Activated T-cell treated with anti-CD3 and anti-CD28 coated beads, Interleukin-2, amount 50 U/mL, for 1 hour (primary cell): ENCODE results near the gene PRR29.
A peak's percentile ranks its signal among the peaks of the same experiment; 100 is the strongest.

ENCODE experiments used
- DNase-seq: peaks from one replicate; pipeline ENCODE4 v3.0.0-alpha.2; 2020

The PRR29 gene

DNA sequence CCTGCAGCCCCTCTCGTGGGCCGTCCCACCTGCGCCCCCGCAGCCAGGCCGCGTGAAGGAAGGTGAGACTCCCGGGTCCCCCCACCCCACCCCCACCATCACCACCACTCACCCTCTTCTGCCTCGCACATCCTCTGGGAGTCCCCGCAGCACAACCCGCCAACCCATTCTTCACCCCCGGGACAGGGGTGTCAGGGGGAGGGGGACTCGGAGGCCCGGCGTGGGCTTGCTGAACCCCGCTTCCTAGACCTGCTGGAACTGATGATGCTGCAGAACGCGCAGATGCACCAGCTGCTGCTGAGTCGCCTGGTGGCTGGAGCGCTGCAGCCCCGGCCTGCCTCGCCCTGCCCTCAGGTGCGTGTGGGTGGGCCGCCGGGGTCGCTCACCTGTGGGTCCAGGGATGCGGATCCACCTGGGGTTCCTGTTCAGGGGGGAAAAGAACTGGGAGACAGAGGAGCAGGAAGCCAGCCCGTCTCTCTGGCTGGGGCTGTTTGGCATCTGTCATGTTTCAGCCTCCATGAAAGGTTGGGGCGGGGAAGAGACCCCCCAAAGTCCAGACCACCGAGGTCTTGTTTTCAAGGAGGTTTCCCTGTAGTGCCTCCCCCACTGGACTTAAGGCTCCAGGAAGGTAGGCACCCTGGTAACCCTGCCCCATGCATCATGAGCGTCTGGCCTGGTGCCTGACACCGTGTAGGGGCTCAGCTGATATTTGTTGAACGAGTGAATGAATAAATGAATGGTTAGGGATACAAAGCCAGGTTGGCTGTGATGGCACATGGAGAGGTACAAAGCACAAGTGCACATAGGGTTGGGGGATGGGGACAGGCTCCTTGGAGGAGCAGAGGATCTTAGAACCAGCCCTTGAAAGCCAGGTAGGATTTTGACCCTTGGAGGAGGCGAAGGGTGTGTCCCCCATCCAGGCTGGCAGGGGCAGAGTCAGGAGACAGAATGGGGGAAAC lies 849 bp downstream of the PRR29 start:
- peak; percentile 35 for DNase-seq

DNA sequence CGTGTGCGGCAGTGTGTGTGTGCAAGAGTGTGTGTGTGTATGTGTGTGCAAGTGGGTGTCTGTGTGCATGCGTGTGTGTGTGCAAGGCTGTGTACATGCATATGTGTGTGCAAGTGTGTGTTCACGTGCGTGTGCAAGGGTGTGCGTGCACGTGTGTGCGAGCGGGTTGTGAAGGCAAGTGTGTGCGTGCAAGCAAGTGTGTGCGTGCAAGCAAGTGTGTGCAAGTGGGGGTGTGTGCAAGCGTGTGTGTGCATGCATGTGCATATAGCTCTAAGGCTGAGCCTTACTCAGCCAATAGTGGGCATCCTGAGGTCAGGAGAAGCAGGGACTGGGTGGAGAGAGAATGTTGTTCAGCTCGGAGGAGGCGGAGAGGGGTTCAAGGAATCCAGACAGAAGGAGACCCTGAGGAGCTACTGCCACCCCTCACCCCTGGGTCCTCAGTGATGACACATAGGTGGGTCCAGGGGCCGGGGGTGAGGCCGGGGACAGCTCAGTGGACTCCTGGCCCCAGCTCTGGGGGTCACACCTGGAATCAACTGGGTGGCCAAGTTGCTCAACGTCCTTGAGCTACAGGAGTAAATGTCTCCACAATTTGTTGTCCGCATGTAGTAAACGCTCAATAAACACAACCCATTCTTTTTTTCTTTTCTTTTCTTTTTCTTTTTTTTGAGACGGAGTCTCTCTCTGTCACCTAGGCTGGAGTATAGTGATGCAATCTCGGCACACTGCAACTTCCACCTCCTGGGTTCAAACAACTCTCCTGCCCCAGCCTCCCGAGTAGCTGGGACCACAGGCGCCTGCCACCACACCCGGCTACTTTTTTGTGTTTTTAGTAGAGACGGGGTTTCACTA lies 1.8 kb downstream of the PRR29 start:
- DNase-seq = peak; percentile 23

DNA sequence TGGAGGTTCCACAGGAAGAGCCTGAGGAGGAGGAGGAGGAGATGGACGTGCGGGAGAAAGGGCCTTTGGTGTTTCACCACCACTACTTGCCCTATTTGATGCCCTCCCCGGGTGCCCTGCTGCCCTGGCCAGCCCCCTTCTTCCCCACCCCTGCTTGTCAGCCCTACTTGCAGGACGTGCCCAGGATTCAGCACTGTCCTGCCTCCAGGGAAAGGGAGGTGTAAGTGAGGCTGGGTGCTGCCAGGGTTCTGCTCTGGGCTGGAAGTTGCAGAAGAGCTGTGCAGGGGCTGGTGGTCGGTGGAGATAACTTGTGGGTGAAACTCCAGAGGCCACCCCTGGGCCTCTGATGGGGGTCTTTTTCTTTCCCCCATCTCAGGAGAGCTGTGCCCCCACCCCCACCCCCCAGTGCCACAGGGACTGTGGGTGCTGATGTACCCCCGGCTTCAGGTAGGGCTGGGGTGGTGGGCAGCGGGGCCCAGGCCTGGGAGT lies 3.0 kb downstream of the PRR29 start:
- peak; percentile 20 for DNase-seq

DNA sequence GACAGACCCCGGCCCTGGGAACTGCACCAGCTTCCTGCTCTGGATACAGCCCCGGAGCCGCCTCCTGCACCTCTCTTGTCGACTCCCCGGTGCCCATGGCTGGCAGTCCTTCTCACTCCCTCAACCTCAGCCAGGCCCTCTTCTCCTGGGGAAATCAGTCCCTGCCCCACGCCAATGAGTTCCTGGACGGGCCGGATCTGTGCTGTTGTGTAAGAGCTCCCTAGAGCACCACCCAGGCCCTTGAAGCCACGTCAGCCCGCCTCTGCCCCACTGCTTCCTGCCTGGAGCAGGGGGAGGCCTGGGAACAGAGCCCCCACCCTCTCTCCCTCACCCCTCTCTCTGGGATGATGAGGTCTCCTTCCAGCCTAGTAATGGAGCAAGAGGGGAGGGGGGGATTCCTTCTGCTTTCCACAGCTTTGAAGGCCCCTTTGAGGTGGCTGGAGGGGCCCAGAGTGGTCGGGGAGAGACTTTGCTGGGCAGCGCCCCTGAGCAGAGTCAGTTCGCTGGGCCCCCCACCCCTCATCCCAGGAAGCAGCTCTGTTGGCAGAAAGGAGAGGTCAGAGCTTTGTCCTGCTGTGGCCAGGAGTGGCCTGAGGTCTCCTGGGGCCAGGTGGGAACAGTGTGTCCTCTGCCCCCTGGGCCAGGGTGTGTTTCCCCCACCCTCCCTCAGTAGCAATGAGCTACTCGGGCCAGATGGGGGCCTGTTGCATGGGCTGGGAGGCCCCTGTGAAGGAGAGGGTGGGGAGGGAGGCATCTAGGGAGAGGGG lies 3.8 kb downstream of the PRR29 start:
- peak; percentile 21 for DNase-seq

DNA sequence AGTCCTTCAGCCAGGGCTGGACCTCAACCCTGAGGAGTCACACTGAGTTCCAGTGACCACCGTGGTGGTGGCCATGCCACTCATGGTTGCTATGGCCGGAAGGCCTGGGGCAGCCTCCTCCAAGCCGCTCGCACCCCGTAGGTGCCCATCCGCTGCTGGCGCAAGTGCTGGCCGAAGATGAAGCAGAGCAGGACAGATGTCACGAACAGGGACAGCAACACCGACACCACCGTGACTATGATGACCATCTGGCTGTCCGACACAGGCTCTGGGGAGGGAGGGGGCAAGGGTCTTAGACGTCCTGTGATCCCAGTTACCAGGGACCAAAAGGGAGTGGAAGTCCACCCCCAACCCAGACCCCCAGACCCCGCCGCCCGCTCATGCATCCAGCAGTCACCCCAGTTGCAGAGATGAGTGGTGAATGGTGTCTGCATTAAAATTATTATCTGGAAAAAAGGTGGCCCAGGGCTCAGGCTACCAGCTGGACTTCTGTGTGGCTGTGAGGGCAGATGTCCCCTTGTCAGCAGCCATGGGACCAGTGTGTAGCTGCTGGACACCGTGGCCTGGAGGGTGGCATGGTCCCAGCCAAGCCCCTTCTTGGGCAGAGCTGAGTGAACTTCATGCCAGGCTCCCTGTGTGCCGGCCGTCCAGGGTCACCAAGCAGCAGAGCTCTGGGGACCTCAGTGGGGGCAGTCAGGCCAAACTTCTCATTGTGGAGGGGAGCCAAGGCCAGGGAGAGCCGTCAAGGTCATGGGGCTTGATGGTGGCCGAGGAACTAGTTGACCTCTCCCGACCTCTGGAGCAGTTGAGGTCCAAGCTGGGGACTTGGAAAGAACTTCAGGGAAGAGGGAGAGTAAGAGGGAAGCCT lies 4.7 kb downstream of the PRR29 start:
- DNase-seq = peak; percentile 14

DNA sequence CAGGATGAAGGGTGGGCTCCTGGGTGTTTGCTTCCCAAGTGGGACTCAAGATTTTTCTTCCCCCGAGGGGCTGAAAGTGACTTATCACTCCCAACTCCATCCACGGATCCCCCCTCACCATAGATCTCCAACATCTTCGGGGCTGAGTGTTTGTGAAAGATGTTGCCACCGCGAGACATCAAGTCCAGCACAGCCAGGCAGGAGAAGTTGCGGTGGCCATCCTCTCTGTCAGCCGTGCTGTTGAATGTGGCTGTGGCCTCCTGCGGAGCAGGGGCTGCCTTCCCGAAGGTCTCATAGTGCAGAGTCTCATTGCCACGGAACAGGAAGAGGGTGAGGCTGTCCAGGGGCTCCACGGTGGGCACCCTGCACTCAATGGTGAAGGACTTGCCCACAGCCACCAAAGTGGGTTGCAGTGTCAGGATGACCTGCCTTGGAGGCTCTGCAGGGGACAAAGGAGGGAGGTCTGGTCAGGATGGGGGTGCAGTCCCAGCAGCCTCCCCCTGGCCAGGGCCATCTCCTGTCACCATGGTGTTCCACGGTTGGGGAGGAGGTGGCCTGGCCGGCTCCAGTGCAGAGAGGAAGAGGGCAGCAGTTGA lies 5.5 kb downstream of the PRR29 start:
- DNase-seq = peak; percentile 14

DNA sequence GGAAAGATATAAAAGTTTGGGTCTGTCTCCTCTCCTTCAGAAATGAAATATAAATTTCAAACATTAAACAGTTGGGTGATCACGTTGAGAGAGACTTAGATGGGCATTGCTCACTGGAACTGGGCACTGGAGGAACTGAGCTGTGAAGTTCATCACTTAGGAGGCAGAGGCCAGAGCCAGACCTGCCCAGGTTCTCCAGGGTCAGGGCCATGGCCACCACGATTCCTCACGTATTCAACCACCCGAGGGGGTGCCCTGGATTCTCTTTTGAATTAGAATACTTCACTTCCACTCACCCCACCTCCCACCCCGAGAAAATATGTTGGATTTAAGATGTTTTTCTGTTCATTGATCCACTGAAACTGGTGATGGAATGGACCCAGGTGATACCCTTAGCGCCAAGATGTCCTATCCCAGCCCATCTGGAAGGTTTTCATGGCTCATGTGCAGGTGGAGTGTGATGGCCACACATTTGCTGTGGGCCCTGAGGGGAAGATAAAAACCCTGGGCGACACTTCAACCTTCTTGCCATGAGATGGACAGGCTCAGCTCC lies 6.1 kb downstream of the PRR29 start:
- no peak for DNase-seq

DNA sequence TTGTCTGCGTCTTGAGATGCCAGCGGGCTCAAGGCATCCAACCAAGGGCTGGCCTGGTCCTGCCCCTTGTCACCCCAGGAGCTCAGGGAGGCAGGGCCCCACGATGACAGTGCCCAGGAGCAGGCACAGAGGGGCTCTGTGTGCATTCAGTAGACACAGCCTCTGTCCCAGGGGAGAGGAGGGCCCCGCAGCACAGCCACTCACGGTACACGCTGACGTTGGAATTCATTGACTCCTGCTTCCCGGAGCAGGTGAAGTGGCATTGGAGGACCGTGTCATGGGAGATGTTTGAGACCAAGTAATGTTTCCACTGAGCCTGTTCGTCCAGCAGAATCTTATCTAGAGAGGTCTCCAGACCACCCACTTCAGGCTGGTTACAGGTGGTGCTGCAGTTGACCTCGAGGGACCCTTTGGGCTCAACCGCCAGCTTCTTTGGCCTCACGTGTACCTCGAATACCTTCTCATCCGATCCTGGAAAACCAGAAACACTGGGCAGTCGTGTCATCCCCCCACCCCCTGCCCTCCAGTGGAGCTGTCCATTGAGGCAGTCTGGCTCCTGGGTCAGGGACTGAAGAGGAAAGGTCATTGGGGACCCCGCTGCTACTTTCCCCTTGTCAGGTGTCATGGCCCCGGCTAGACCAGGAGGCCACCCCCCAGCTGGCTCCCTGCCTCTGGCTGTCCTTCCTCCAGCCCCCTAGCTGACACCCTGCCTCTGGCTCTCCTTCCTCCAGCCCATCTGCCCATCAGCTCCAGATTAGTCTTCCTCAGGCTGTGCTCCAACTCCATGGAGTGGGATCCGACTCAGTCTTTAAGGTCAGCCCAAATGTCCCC lies 7.0 kb downstream of the PRR29 start:
- DNase-seq = peak; percentile 9

DNA sequence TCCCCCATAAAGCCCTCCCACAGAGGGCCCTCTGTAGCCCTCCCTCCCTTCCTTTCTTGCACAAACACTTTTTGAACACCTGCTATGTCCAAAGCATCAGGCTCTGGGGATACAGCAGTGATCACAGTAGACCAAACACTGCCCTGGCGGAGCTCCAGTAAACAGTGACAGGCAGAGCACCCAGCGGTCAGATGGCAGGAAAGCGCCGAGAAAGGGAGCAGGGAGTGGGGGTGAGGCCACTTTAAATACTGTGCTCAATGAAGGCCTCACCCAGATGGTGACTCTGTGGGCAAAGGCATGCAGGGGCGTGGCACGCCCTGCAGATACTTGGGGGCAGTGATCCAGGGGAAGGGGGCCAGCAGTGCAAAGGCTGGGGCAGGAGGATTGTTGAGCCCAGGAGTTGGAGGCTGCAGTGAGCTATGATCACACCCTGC lies 7.6 kb downstream of the PRR29 start:
- no peak for DNase-seq

DNA sequence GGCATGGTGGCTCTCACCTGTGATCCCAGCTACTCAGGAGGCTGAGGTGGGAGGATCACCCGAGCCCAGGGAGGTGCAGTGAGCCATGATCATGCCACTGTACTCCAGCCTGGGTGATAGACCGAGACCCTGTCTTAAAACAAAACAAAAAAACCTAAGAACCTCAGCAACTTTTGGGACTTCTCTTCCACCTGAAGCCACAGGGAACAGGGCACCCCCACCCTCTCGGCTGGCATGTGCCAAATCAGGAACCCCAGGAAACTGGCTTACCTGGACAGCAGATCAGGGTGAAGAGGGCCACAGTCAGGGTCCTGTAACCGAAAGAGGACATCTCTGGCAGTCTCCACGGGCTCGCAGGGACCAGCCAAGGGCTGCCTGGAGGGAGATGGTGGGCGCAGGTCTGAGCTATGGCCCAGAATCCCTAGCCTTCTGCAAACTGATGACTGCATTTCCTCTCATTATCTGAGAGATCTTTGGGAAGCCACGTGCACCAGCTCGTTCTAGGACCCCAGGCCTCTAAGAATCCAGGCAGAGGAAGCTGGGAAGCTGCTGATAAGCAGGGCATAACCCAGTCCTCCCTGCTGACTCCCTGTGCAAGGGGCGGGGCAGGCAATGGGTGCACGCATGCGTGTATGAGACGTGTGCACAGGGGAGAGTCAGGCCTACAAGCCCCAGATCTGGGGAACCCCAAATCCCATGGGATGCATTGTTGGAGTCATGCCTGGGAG lies 8.4 kb downstream of the PRR29 start:
- peak; percentile 16 for DNase-seq

DNA sequence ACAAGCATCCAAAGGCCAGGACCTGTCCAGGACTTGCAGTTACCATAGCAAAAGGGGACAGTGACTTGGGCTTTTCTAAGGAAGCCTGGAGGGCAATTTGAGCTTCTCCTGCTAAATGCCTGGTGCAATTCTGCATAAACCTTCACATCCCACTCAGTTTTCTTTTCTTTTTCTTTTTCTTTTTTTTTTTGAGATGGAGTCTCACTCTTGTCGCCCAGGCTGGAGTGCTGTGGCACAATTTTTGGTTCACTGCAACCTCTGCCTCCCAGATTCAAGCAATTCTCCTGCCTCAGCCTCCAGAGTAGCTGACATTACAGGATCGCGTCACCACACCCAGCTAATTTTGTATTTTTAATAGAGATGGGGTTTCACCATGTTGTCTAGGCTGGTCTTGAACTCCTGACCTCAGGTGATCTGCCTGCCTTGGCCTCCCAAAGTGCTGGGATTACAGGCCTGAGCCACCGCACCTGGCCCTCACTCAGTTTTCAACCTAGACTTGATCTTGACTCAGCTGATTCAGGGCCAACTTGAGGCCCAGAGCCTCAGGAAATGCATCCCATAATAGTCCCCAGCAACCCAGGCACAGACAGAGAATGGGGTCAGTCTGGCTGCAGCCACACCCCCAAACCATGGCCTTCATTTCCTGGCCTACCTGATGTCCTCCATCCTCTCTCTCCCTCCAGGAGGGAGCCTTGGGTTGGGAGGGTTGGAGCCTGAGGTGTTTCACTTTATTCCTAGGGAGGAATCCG lies 9.1 kb downstream of the PRR29 start:
- peak; percentile 13 for DNase-seq

DNA sequence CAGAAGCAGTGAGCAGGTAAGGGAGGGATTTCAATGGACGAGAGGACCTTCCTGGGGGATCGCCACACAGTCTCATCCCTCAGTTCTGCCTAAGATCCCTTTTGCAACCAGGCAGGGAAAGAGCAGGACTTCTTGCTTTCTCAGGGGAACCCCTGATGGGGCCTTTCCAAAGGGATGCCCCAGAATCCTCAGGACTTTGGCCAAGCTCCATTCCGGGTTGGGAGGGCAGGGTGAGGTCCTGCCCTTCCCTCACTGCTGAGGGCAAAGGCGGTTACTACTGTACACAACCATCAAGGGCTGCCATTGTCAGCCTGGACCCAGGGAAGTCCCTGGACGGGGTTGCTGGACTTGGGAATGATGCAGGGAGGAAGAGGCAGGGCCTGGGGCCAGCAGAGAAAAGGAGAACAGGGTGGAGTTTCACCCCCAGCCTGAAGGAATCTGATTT lies 9.7 kb downstream of the PRR29 start:
- DNase-seq = peak; percentile 16

DNA sequence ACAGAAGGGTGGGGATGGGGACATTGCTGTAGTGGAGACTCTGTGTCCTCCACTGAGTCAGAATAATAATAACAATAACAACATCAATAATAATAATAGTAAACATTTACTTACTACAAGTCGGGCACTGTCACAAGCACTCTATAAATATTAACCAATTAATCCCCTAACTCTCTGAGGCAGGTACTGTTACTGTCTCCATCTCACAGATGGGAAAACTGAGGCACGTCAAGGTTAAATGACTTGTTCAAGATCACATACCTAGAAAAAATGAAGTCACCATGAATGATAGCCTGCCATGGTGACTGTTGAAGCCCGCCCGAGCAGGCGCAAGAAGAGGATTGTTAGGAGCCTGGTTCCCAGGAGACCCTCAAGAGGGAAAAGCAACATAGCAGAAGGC lies 10.2 kb downstream of the PRR29 start:
- DNase-seq = peak; percentile 17

DNA sequence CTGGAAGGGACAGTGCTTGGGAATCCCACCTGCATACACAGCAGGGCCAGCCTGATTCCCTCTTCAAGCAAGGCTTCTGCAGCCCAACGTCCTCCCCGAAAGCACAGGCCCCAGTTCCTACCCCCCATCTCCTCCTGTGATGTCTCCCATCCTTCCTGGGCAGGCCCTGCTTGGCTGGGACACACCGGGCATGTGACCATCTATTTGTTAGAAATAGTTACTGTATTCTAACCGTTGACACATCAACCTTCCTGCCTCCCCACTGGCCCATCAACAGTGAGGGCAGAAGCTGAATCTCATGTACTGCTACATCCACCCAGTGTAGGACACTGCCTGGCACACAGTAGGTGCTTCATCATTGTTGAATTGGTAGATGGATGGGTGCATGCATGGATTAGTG lies 10.7 kb downstream of the PRR29 start:
- peak; percentile 18 for DNase-seq

DNA sequence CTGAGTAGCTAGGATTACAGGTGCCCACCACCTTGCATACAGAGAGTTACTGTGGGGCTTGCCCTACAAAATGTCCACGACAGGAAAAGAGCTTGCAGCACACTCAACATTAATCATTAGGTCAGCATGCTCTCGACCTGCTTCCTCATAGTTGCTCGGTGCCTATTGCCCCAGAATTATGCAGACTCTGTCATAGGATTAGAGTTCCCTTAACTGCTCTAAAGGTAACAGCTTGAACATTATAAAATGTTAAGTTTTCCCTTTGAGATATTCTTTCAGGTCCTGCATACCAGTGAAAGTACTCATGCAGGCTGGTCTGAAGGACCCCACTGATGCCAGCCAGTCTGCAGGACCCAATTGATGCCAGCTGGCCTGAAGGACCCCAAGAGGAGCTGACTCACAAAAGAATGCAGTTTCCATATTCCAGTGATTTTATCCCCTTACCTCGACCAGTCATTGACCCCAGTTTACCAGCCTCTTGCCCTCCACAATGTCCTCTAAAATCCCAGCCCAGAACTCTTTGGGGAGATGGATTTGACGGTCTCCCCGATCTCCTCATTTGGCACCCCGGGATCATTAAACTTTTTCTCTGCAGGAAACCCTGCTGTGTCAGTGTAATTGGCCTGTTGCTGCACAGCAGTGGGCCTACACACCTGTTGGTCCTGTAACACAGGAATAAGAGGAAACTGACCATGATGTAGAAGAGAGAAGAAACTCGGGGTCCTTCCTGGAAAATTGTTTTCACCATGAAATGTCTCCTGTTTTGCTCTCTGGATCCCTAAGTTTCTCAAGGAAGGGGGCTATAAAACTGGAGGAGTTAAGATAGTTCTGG lies 11.6 kb downstream of the PRR29 start:
- no peak for DNase-seq

DNA sequence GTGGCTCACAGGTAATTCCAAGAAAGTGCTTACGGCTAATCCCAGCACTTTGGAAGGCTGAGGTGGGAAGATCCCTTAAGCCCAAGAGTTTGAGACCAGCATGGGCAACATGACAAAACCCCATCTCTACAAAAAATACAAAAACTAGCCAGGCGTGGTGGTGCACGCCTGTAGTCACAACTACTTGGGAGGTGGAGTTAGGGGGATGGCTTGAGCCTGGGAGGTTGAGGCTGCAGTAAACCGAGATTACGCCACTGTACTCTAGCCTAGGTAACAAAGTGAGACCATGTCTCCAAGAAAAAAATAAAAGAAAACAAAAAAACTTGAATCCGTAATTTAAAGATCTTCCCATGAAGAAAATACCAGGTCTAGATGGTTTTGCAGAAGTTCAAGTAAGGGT lies 17.3 kb downstream of the PRR29 start:
- no peak for DNase-seq

DNA sequence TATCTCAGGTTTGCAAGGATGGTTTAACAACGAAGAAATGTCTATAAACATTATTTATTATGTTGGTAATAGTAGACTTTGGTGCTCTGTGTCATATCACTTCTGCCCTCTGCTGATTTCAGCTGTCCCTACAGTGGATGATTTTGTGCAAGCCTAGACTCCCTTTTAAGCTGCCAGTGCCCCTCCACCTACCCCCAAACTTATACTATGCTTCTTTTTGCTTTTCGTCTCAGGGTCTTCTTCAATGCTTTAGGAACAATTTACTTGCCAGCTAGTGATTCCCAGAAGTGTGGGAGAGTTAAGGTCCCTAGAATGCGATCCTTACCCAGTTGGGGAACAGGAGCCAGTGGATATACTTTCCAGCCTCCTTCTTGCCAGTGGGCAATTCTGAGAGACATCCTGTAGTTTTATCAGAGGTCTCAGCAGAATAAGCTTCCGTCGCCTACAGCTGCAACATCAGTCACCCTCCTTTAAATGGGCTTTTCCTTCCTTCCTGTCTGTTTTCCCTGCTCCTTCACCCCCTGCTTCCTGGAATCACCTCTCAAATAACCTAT lies 18.2 kb downstream of the PRR29 start:
- DNase-seq = no peak
